Measurements from ENCODE around the gene HYOU1. TPM values are rescaled to one million over a fixed set of nuclear protein-coding genes. Genes with fewer than 3 reads are reported as not detected.

HYOU1 gene
- total RNA-seq, 1 experiment from 2014 or later: 228 TPM

DNA sequence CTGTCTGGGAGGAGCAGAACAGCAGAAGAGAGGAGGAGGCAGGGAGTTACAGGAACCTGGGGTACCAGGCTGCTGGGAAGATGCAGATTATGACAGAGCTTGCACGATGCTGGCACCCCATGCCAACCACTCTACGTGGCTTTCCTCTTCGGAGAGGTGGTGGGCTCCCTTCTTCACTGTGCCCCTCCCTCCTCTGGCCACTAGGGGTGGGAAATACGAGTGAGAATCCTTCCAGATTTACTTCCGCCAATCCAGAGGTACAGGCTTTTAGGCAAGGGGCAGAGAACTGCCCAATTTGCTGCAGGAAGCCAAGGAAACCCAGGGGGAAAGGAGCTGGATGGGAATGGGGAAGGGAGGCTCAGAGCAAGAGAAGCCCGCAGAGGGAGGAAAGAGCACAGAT is 12.3 kb downstream of the HYOU1 start:
- peaks cover 40 to 55% (median 49%) of the 10 kb centered on the region in 3 experiments for H3K36me3 Mint-ChIP-seq (ENCODE audit: insufficient read depth in 1 of 3, low read depth in 3 of 3)

More for the DNA sequence above, 12.3 kb downstream of the HYOU1 start:
- Mint-ChIP-seq H3K27me3 (ENCODE audit: low read depth) (no peaks in the 10 kb centered on the region), H3K4me1 (peaks cover 7 to 17% of the 10 kb centered on the region in 2 experiments), H3K27ac (peak overlapping the region in 1 of 3 experiments; percentile 64; a peak in 3 of 7 replicates), H3K4me3 (no peak overlapping the region; a peak in 1 of 5 replicates), H3K9me3 (no peaks in the 10 kb centered on the region)
- Histone ChIP-seq H4K20me1 (ENCODE audit: control insufficient read depth, insufficient read depth, insufficient read length) (no peaks in the 10 kb centered on the region), H2BK15ac (ENCODE audit: low read depth, low read length) (no peak overlapping the region), H3K27ac (ENCODE audit: insufficient read length, low read depth, low read length) (no peak overlapping the region), H2BK120ac (ENCODE audit: low read depth, low read length, poor library complexity, severe bottlenecking) (no peak overlapping the region), H3K79me2 (ENCODE audit: insufficient read depth, low read length) (no peaks in the 10 kb centered on the region), H3K23me2 (ENCODE audit: insufficient read length, low read depth, low read length, poor library complexity, severe bottlenecking) (no peaks in the 10 kb centered on the region), H3K27me3 (ENCODE audit: insufficient read depth, low read length) (no peaks in the 10 kb centered on the region), H3K79me1 (ENCODE audit: insufficient read depth, low read depth, low read length, poor library complexity, severe bottlenecking) (no peaks in the 10 kb centered on the region), H3K23ac (ENCODE audit: insufficient read length, low read depth, low read length) (no peak overlapping the region), H3K56ac (ENCODE audit: insufficient read length, low read depth, low read length) (no peak overlapping the region), H2BK5ac (ENCODE audit: insufficient read length, low read length) (no peak overlapping the region), H3K4ac (ENCODE audit: low read depth, low read length) (no peak overlapping the region), H2AK5ac (ENCODE audit: insufficient read length, low read length) (no peak overlapping the region), H3K4me2 (ENCODE audit: insufficient read depth, insufficient read length, low read length) (no peak overlapping the region), H3K18ac (ENCODE audit: insufficient read length, low read depth, low read length) (no peak overlapping the region), H3K9me3 (ENCODE audit: control insufficient read depth, low read depth, low read length) (no peaks in the 10 kb centered on the region), H4K91ac (ENCODE audit: insufficient read length, low read depth, low read length) (no peak overlapping the region), H3T11ph (ENCODE audit: low read length) (no peak overlapping the region), H2BK20ac (ENCODE audit: low read depth, low read length, poor library complexity, severe bottlenecking) (no peak overlapping the region), H4K5ac (ENCODE audit: insufficient read length, low read depth, low read length) (no peak overlapping the region), H3K14ac (ENCODE audit: insufficient read depth, low read length) (no peak overlapping the region), H2BK12ac (ENCODE audit: insufficient read length, low read depth, low read length) (no peak overlapping the region), H4K8ac (replicated peaks; ENCODE audit: insufficient read length, low read depth, low read length) (no peak overlapping the region), H3K9ac (ENCODE audit: extremely low read depth, insufficient read length, low read length) (no peak overlapping the region), H2AFZ (ENCODE audit: low read length) (no peak overlapping the region), H3K4me1 (ENCODE audit: insufficient read depth, low read length) (no peaks in the 10 kb centered on the region)
- TF ChIP-seq, protein P1, sequence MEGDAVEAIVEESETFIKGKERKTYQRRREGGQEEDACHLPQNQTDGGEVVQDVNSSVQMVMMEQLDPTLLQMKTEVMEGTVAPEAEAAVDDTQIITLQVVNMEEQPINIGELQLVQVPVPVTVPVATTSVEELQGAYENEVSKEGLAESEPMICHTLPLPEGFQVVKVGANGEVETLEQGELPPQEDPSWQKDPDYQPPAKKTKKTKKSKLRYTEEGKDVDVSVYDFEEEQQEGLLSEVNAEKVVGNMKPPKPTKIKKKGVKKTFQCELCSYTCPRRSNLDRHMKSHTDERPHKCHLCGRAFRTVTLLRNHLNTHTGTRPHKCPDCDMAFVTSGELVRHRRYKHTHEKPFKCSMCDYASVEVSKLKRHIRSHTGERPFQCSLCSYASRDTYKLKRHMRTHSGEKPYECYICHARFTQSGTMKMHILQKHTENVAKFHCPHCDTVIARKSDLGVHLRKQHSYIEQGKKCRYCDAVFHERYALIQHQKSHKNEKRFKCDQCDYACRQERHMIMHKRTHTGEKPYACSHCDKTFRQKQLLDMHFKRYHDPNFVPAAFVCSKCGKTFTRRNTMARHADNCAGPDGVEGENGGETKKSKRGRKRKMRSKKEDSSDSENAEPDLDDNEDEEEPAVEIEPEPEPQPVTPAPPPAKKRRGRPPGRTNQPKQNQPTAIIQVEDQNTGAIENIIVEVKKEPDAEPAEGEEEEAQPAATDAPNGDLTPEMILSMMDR (conservative IDR thresholded peaks at IDR 0.05): peak; percentile 58
- DNase-seq: no peak
- WGBS (ENCODE audit: extremely low coverage, insufficient read length, low lambda C conversion rate): no CpG with 5 or more reads among the region's 6 CpGs

All from H9 (cell line).